Karpas-422 (cell line): Measurements from ENCODE around the gene LSM12. TPM values are rescaled to one million over a fixed set of nuclear protein-coding genes. Genes with fewer than 3 reads are reported as not detected.

ENCODE experiments used
- DNase-seq: peaks from one replicate; pipeline ENCODE4 v3.0.0-alpha.2; 2015
- H2AFZ ChIP-seq: fragments of 200-600 bp; sonication (generic); 2 replicates; pipeline ENCODE4 v1.6.1; 2014; ENCODE audit warnings: antibody characterized with exemption, low read length, mixed read lengths
- H3K27ac ChIP-seq: fragments of 200-600 bp; sonication (generic); 2 replicates; pipeline ENCODE4 v1.5.1; 2014; ENCODE audit warnings: mild to moderate bottlenecking, low read length, moderate library complexity
- H3K27me3 ChIP-seq: fragments of 200-600 bp; sonication (generic); 2 replicates; pipeline ENCODE4 v1.6.1; 2014; ENCODE audit warnings: low read length, mixed read lengths
- H3K36me3 ChIP-seq: fragments of 200-600 bp; sonication (generic); 2 replicates; pipeline ENCODE4 v1.6.1; 2014; ENCODE audit warnings: low read length, mixed read lengths; ENCODE audit not compliant: insufficient read depth
- H3K4me1 ChIP-seq: fragments of 200-600 bp; sonication (generic); 2 replicates; pipeline ENCODE4 v1.6.1; 2014; ENCODE audit warnings: mild to moderate bottlenecking, low read length, mixed read lengths
- H3K4me2 ChIP-seq: fragments of 200-600 bp; sonication (generic); 2 replicates; pipeline ENCODE4 v1.6.1; 2014; ENCODE audit warnings: low read length, low read depth, mild to moderate bottlenecking; ENCODE audit not compliant: poor library complexity, severe bottlenecking
- H3K4me3 ChIP-seq: fragments of 200-600 bp; sonication (generic); 2 replicates; pipeline ENCODE4 v1.5.1; 2014; ENCODE audit warnings: mild to moderate bottlenecking, antibody characterized with exemption, low read length, mixed read lengths
- H3K79me2 ChIP-seq: fragments of 200-600 bp; sonication (generic); 2 replicates; pipeline ENCODE4 v1.6.1; 2014; ENCODE audit warnings: mild to moderate bottlenecking, low read length, mixed read lengths
- H3K9ac ChIP-seq: fragments of 200-600 bp; sonication (generic); 2 replicates; pipeline ENCODE4 v1.6.0; 2014; ENCODE audit warnings: low read length
- H3K9me2 ChIP-seq: fragments of 200-600 bp; sonication (generic), shearing (Covaris generic); replicated peaks from 2 replicates; pipeline ENCODE4 v1.6.0; 2014; ENCODE audit warnings: mild to moderate bottlenecking, low read length, moderate library complexity; ENCODE audit not compliant: insufficient read depth
- H3K9me3 ChIP-seq: fragments of 300-700, 200-600 bp; sonication (generic); 2 replicates; pipeline ENCODE4 v1.6.1; 2014; ENCODE audit warnings: low read length, mixed read lengths
- H4K20me1 ChIP-seq: fragments of 200-600 bp; sonication (generic); 2 replicates; pipeline ENCODE4 v1.6.1; 2014; ENCODE audit warnings: mild to moderate bottlenecking, antibody characterized with exemption, low read length, low read depth; ENCODE audit not compliant: insufficient read depth
- total RNA-seq: library from RNA; depleted of rRNA; stranded (reverse); fragments of >200 nt; shearing (Covaris generic); gene quantifications from 2 replicates; pipeline ENCODE4 v1.2.3, GENCODE V29; 2014; ENCODE audit warnings: low replicate concordance

Gene LSM12
- total RNA-seq, 1 experiment from 2014 or later: 73.1 TPM

DNA sequence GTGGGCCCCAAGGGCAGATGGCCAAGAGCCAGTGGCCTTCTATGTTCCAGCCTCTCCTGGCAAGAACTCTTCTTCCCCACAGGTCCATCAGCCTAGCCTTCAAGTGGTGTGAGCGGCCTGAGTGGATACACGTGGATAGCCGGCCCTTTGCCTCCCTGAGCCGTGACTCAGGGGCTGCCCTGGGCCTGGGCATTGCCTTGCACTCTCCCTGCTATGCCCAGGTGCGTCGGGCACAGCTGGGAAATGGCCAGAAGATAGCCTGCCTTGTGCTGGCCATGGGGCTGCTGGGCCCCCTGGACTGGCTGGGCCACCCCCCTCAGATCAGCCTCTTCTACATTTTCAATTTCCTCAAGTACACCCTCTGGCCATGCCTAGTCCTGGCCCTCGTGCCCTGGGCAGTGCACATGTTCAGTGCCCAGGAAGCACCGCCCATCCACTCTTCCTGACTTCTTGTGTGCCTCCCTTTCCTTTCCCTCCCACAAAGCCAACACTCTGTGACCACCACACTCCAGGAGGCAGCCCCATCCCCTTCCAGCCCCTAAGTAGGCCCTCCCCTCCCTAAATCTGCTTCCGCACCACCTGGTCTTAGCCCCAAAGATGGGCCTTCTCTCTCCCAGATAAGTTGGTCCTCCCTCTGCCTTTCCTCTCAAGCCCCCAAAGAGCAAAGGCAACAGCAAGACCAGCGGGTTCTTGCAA lies 9.3 kb upstream of the LSM12 start:
- Histone ChIP-seq H2AFZ (no peak overlapping the region), H3K4me2 (no peak overlapping the region), H3K9me3 (no peaks in the 10 kb centered on the region), H3K27me3 (no peaks in the 10 kb centered on the region), H3K79me2 (peaks cover 36% of the 10 kb centered on the region), H3K4me3 (no peak overlapping the region), H3K9me2 (no peaks in the 10 kb centered on the region), H3K9ac (no peak overlapping the region), H3K36me3 (peaks cover 21% of the 10 kb centered on the region), H3K4me1 (peaks cover 19% of the 10 kb centered on the region), H3K27ac (no peak overlapping the region), H4K20me1 (no peaks in the 10 kb centered on the region)
- DNase-seq: no peak

DNA sequence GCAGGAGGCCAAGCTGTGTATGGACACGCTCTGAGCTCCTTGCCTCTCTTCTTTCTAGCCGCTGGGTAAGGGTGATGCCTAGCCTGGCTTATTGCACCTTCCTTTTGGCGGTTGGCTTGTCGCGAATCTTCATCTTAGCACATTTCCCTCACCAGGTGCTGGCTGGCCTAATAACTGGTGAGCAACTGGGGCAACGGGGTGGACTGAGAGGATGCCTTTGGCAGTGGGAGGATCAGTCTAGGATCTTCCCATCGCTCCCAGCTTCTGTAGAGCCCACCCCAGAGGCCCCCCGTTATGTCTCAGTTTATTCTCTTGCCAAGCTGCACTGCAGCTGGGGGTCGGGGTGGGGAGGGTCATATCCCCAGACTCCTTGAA lies 8.4 kb upstream of the LSM12 start:
- H3K9me3 ChIP-seq: no peaks in the 10 kb centered on the region
- peaks cover 21% of the 10 kb centered on the region for H3K36me3 ChIP-seq
- no peak for DNase-seq
- H3K9ac ChIP-seq: no peak overlapping the region
- H3K4me3 ChIP-seq: no peak overlapping the region
- no peaks in the 10 kb centered on the region for H3K9me2 ChIP-seq
- H4K20me1 ChIP-seq: no peaks in the 10 kb centered on the region
- H2AFZ ChIP-seq: no peak overlapping the region
- no peaks in the 10 kb centered on the region for H3K27me3 ChIP-seq
- H3K79me2 ChIP-seq: peaks cover 36% of the 10 kb centered on the region
- no peak overlapping the region for H3K27ac ChIP-seq
- peaks cover 21% of the 10 kb centered on the region for H3K4me1 ChIP-seq
- H3K4me2 ChIP-seq: no peak overlapping the region

- Histone ChIP-seq H3K9me2 (no peaks in the 10 kb centered on the region), H3K4me1 (peaks cover 20% of the 10 kb centered on the region), H3K27ac (no peak overlapping the region), H3K9ac (0 out of 2 replicates have a peak overlapping the region, but pooled peaks have one; percentile 0), H3K4me2 (no peak overlapping the region), H3K9me3 (no peaks in the 10 kb centered on the region), H3K79me2 (peaks cover 36% of the 10 kb centered on the region), H3K36me3 (peaks cover 21% of the 10 kb centered on the region), H2AFZ (no peak overlapping the region), H3K27me3 (no peaks in the 10 kb centered on the region), H3K4me3 (no peak overlapping the region), H4K20me1 (no peaks in the 10 kb centered on the region)
- no peak for DNase-seq
Measured at GRCh38 chr17:44074231-44074910, 7.9 kb upstream of the LSM12 start.

GRCh38 chr17:44071772-44072171 lies 5.3 kb upstream of the LSM12 start:
- Histone ChIP-seq H3K9ac (peak overlapping the region; percentile 98), H3K4me3 (peak overlapping the region; percentile 97), H3K4me1 (peaks cover 26% of the 10 kb centered on the region)

DNA sequence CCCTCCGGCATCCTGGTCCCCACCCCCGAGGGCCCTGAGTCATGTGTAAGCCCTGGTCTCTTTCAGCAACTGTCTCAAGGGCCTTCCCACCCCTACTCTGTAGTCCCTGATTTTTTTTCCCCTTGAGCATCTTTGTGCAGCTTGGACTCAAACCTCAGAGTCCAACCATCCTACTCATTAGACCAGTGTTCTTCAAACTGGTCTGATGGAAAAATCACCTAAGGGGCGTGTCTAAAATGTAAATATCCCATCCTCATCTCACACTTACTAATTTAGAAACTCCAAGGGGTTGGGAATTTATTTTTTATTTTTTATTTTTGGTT lies 4.7 kb upstream of the LSM12 start:
- no peaks in the 10 kb centered on the region for H3K9me2 ChIP-seq
- DNase-seq: no peak
- H4K20me1 ChIP-seq: no peaks in the 10 kb centered on the region

More at GRCh38 chr17:44071772-44072171, 5.3 kb upstream of the LSM12 start:
- H4K20me1 ChIP-seq: no peaks in the 10 kb centered on the region
- no peaks in the 10 kb centered on the region for H3K9me2 ChIP-seq
- H3K27me3 ChIP-seq: no peaks in the 10 kb centered on the region
- H2AFZ ChIP-seq: no peak overlapping the region
- peak overlapping the region; percentile 91; the same call in 1 of the 2 replicates for H3K27ac ChIP-seq
- peaks cover 18% of the 10 kb centered on the region for H3K36me3 ChIP-seq
- no peaks in the 10 kb centered on the region for H3K9me3 ChIP-seq
- peaks cover 38% of the 10 kb centered on the region for H3K79me2 ChIP-seq
- DNase-seq: no peak
- peak overlapping the region; percentile 97 for H3K4me2 ChIP-seq

GRCh38 chr17:44070455-44071197 lies 4.2 kb upstream of the LSM12 start, which contains the start of gene G6PC3:
G6PC3 (plus strand) TSS chr17:44070735; CDS start chr17:44070966, 231 bp downstream.
- Histone ChIP-seq H3K4me3 (peak within 1 kb of the TSS; percentile 97), H3K36me3 (peaks cover 15% of the 10 kb centered on the region), H3K27ac (peak within 1 kb of the TSS; percentile 91), H2AFZ (peak within 1 kb of the TSS; percentile 80; the same call in 1 of the 2 replicates), H3K9ac (peak within 1 kb of the TSS; percentile 98), H3K4me2 (peak within 1 kb of the TSS; percentile 97), H3K9me2 (no peaks in the 10 kb centered on the region), H3K79me2 (peaks cover 47% of the 10 kb centered on the region), H3K4me1 (peaks cover 28% of the 10 kb centered on the region), H4K20me1 (peaks cover under 1% of the 10 kb centered on the region; the same call in 1 of the 2 replicates), H3K27me3 (no peaks in the 10 kb centered on the region), H3K9me3 (no peaks in the 10 kb centered on the region)
- DNase-seq: peak; percentile 98

More for the DNA sequence above, 4.7 kb upstream of the LSM12 start:
- Histone ChIP-seq H3K4me1 (peaks cover 28% of the 10 kb centered on the region), H3K4me2 (peak overlapping the region; percentile 97), H3K4me3 (peak overlapping the region; percentile 97), H2AFZ (peak overlapping the region; percentile 80; the same call in 1 of the 2 replicates), H3K36me3 (peaks cover 15% of the 10 kb centered on the region), H3K9ac (peak overlapping the region; percentile 98), H3K79me2 (peaks cover 42% of the 10 kb centered on the region), H3K27ac (peak overlapping the region; percentile 91), H3K27me3 (no peaks in the 10 kb centered on the region), H3K9me3 (no peaks in the 10 kb centered on the region)

GRCh38 chr17:44069974-44070454 lies 3.5 kb upstream of the LSM12 start:
- Histone ChIP-seq H3K9ac (peak overlapping the region; percentile 98), H2AFZ (0 out of 2 replicates have a peak overlapping the region, but pooled peaks have one; percentile 56), H3K27me3 (no peaks in the 10 kb centered on the region), H3K27ac (peak overlapping the region; percentile 91), H3K9me3 (no peaks in the 10 kb centered on the region), H4K20me1 (peaks cover 6% of the 10 kb centered on the region; the same call in 1 of the 2 replicates), H3K4me1 (peaks cover 33% of the 10 kb centered on the region), H3K79me2 (peaks cover 53% of the 10 kb centered on the region), H3K36me3 (peaks cover 10% of the 10 kb centered on the region), H3K4me2 (peak overlapping the region; percentile 97), H3K4me3 (peak overlapping the region; percentile 97), H3K9me2 (no peaks in the 10 kb centered on the region)
- no peak for DNase-seq
